ENCODE measurements around the gene SEC31A. TPM values are rescaled to one million over a fixed set of nuclear protein-coding genes. Genes with fewer than 3 reads are reported as not detected.

The SEC31A gene
- 159 and 252 TPM in 2 replicates for total RNA-seq
- polyA plus RNA-seq, result 147 and 191 TPM in 2 replicates

- DNase-seq (ENCODE audit: low read depth in 1 of 2, low spot score in 1 of 2), result peak; percentile 97 to 98
- Histone ChIP-seq H3K27me3 (no peaks in the 10 kb centered on the region), H3K36me3 (peaks cover 19% of the 10 kb centered on the region), H3K27ac (peak within 1 kb of the TSS; percentile 97), H3K4me1 (ENCODE audit: low read depth) (peaks cover 19% of the 10 kb centered on the region), H3K9me3 (ENCODE audit: low read depth) (no peaks in the 10 kb centered on the region), H3K4me3 (peak within 1 kb of the TSS; percentile 75)
- TF ChIP-seq CTCF (IDR thresholded peaks at IDR 0.05; ENCODE audit: low read depth, low read length), result no peak
Observed at GRCh38 chr4:82890901-82891706, at the start of gene SEC31A. Gene SEC31A (minus strand): TSS chr4:82891153. CDS start chr4:82881936, 9,217 bp downstream.

GRCh38 chr4:82939414-82939813 lies 48.5 kb upstream of the SEC31A start:
- Histone ChIP-seq H3K9me3 (ENCODE audit: low read depth) (no peaks in the 10 kb centered on the region), H3K27ac (no peak overlapping the region), H3K4me3 (no peak overlapping the region), H3K27me3 (no peaks in the 10 kb centered on the region), H3K4me1 (ENCODE audit: low read depth) (no peaks in the 10 kb centered on the region), H3K36me3 (peaks cover 37% of the 10 kb centered on the region)
- DNase-seq (ENCODE audit: low read depth in 1 of 2, low spot score in 1 of 2), result no peak
- TF ChIP-seq CTCF (IDR thresholded peaks at IDR 0.05; ENCODE audit: low read depth, low read length), result no peak

GRCh38 chr4:82934441-82934840 lies 43.5 kb upstream of the SEC31A start:
- Histone ChIP-seq H3K4me1 (ENCODE audit: low read depth) (no peaks in the 10 kb centered on the region), H3K4me3 (no peak overlapping the region), H3K9me3 (ENCODE audit: low read depth) (no peaks in the 10 kb centered on the region), H3K27ac (no peak overlapping the region), H3K36me3 (peaks cover 37% of the 10 kb centered on the region), H3K27me3 (no peaks in the 10 kb centered on the region)
- TF ChIP-seq CTCF (IDR thresholded peaks at IDR 0.05; ENCODE audit: low read depth, low read length), result no peak
- no peak for DNase-seq (ENCODE audit: low read depth in 1 of 2, low spot score in 1 of 2)

- Histone ChIP-seq H3K4me1 (ENCODE audit: low read depth) (no peaks in the 10 kb centered on the region), H3K27me3 (no peaks in the 10 kb centered on the region), H3K36me3 (peaks cover 11% of the 10 kb centered on the region), H3K4me3 (no peak overlapping the region), H3K27ac (no peak overlapping the region), H3K9me3 (ENCODE audit: low read depth) (no peaks in the 10 kb centered on the region)
- no peak for TF ChIP-seq CTCF (IDR thresholded peaks at IDR 0.05; ENCODE audit: low read depth, low read length)
- no peak for DNase-seq (ENCODE audit: low read depth in 1 of 2, low spot score in 1 of 2)
Observed at GRCh38 chr4:82930848-82931755, 40.1 kb upstream of the SEC31A start.

- Histone ChIP-seq H3K4me1 (ENCODE audit: low read depth) (no peaks in the 10 kb centered on the region), H3K36me3 (peaks cover 9% of the 10 kb centered on the region), H3K27me3 (no peaks in the 10 kb centered on the region), H3K27ac (no peak overlapping the region), H3K9me3 (ENCODE audit: low read depth) (no peaks in the 10 kb centered on the region), H3K4me3 (no peak overlapping the region)
- no peak for TF ChIP-seq CTCF (IDR thresholded peaks at IDR 0.05; ENCODE audit: low read depth, low read length)
- no peak for DNase-seq (ENCODE audit: low read depth in 1 of 2, low spot score in 1 of 2)
Observed at GRCh38 chr4:82921795-82922194, 30.8 kb upstream of the SEC31A start.

Data from cardiac muscle cell (in vitro differentiated cells and primary cell).